ENCODE measurements around the gene ABCF2.

GRCh38 chr7:151192002-151192539 lies 34.9 kb downstream of the ABCF2 start:
- TF ChIP-seq, protein P1, sequence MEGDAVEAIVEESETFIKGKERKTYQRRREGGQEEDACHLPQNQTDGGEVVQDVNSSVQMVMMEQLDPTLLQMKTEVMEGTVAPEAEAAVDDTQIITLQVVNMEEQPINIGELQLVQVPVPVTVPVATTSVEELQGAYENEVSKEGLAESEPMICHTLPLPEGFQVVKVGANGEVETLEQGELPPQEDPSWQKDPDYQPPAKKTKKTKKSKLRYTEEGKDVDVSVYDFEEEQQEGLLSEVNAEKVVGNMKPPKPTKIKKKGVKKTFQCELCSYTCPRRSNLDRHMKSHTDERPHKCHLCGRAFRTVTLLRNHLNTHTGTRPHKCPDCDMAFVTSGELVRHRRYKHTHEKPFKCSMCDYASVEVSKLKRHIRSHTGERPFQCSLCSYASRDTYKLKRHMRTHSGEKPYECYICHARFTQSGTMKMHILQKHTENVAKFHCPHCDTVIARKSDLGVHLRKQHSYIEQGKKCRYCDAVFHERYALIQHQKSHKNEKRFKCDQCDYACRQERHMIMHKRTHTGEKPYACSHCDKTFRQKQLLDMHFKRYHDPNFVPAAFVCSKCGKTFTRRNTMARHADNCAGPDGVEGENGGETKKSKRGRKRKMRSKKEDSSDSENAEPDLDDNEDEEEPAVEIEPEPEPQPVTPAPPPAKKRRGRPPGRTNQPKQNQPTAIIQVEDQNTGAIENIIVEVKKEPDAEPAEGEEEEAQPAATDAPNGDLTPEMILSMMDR (conservative IDR thresholded peaks at IDR 0.05; ENCODE audit: low read length), result no peak
- TF ChIP-seq EZH2phosphoT487 (IDR thresholded peaks at IDR 0.05; ENCODE audit: borderline replicate concordance, low read depth, low read length), result no peak

Data from OCI-LY7 (cell line).